GM12891 (cell line): ENCODE results near the gene KREMEN1.

Source experiments
- POLR2A ChIP-seq: IDR thresholded peaks from 2 replicates; pipeline ENCODE4 v1.6.1; 2011; ENCODE audit warnings: low read depth, low read length, control low read depth
- POLR2AphosphoS5 ChIP-seq: IDR thresholded peaks from 2 replicates; pipeline ENCODE4 v1.6.1; 2011; ENCODE audit warnings: low read depth, low read length, control low read depth
- TAF1 ChIP-seq: IDR thresholded peaks from 2 replicates; pipeline ENCODE4 v1.6.1; 2011; ENCODE audit warnings: low read depth, low read length, control low read depth

DNA sequence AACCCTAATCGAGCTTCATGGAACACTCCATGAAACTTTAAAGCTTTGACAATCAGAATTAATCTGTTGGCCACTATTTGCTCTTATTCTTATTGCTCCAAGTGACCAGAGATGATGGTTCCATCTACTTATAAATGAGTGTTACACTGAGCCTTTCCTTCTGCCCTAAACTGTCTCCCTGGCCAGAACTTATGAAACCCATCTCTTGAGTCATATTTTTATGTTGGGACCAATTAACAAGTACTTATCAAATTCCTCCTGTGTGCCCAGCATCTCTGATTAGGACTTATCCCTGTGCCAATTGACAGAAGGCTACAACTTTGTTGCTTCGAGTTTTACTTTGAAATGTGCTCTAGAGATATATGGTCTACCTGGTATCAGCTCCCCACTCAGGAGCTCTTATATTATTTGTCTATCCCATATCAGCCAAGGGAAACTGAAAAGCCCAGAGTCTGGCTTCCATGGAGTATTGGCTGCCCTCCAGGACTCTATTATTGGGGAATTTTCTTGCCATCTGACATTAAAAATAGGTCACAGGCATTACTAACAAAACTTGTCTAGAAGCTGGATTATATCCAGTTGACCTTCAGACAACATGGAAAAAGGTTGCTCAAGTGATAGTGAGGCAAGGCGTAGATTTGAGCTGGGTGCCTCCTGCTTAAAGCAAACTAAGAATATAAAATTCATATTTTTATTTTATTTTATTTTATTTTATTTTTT, 8.8 kb downstream of the KREMEN1 start:
- no peak for TF ChIP-seq POLR2A
- no peak for TF ChIP-seq POLR2AphosphoS5
- no peak for TF ChIP-seq TAF1
